NCI-H1694 (cell line): Measurements from ENCODE around the gene TBCEL.
"Not testable (repeated sequence)": the region's sequence is repeated elsewhere in the genome, so short reads cannot be mapped to it uniquely, and the experiment has no call there.

Experiments
- DNase-seq: peaks from one replicate; lab custom pipeline; 2025; lab: John Stamatoyannopoulos, UW

Gene TBCEL

GRCh38 chr11:121029813-121030445, 6.0 kb downstream of the TBCEL start:
- no peak for DNase-seq

DNA sequence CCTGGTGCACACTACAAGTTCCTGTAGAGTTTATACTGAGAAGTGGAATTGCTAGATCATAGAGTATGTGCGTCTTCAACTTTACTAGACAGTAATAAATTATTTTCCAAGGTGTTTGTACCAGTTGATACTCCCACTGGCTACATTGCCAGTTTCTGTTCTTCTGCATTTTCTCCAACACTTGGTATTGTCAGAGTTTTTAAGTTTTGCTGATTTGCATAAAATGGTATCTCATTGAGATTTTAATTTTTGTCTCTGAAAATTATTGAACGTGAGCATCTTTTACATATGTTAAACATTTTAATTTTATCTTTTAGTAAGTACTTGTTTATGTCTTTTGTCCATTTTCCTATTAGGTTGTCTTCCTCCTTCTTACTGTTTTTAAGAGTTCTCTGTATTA, 7.3 kb downstream of the TBCEL start:
- no peak for DNase-seq

GRCh38 chr11:121031648-121032047, 7.7 kb downstream of the TBCEL start:
- not testable (repeated sequence) for DNase-seq

DNA sequence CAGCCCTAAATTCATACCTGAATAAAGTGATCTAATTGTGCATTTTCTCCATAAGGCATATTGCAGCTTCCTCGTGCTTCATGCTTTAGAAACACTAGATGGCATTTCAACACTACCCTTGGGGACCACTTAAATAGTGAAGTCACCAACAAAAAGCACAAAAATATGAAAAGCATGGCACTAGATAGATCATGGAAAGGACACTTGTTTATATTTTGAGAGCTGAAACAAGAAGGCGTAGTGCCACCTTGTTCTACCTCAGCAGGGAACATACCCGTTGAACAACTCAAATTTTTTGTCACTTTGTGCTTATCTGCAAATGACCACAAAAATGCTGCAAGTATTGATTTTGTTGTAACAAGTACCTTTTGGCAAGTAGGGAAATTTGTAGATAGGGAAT, 8.6 kb downstream of the TBCEL start:
- DNase-seq = no peak

- no peak for DNase-seq
Observed at GRCh38 chr11:121033635-121034034, 9.7 kb downstream of the TBCEL start.

DNA sequence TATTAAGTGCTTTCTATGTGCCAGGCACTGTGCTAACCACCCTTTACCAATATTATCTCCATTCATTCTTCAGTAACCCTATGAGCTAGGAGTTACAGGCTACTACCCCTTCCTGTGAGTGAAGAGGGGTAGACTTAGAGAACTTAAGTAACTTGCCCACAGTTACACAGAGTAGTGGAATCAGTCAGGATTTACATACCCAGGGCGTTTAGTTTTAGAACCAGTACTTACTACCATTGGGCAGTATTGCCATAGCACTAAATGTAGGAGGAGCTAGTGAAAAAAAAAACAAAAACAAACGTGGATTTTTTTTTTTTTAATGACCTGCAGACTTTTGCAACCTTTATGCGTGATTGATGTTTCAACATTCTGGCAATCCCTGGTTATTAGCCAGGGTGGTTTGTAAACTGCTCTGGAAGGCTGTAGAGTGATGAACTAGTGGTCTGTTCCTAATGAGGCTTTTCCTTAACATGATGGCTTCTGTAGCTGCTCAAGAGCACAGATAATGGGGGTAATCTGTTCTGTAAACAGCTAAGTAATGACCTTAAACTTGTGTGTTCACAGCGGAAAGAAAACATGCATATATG, 11.4 kb downstream of the TBCEL start:
- no peak for DNase-seq

DNA sequence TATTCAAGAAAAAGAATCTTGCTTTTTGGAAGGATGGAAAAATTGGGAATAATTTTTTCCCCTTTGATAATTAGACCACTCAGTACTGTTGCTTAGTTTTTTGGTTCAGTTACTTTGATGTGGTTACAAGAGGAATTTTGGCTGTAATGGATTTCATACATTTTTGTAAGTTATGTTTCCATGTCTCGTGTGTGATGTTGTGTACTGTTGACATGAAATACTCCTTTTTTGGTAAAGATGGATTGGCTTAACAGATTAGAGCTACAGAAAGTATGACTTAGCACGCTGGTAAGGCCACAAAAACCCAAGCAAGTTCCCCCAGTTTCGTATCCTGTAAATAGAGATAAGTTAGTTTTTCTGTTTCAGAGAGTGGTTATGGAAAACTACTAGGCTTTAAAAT, 11.9 kb downstream of the TBCEL start:
- DNase-seq = no peak

DNA sequence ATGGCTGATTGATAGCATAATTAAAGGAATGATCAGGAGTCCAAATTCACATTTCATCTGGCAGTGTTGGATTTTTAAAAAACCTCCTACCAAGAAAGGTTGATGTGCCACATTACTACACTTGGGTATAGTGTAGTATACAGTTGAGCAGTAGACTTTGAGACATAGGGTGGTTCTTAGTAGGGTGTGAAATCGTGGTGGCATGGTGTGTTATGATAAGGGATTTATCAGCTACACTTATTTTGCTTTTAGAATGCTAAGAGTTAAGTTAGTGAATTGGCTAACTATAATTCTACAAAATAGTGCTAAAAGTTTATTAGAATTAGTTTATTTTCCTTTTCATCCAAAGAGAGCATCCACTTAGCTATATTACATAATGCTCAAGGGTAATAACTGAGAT, 13.1 kb downstream of the TBCEL start:
- DNase-seq = no peak

DNA sequence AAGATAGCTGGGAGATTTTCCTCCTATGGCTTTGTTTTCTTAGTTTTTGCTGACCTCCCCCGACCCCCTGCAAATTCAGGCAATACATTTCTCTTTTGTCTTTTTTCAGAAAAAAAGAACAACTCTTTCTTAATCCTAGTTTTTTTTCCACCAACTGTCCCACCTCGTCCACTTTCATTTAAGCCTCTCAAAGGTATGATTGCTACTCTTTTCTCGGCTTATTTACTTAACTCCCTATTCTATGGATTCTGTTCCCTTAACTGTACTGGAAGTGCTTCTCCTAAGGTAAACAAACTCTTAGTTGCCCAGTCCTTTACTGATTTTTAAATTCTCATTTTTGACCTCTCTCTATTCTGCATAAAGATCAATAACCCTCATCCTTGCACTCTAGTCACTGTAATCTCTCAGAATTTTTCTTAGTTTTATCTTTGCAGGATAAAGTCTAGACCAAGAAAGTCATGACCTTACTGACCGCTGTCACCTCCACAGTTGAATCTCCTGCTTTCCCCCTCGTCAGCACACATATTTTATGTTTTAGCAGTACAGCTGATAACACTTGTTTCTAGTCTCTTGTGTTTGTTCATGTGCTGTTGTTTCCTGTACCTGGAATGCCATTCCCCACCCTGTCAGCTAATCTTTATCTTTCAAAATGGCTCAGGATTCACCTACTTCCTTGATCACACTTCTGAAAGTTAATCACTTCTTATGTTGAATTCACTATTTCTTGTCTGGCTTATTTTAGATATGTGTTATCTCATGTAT, 14.9 kb downstream of the TBCEL start:
- no peak for DNase-seq

DNA sequence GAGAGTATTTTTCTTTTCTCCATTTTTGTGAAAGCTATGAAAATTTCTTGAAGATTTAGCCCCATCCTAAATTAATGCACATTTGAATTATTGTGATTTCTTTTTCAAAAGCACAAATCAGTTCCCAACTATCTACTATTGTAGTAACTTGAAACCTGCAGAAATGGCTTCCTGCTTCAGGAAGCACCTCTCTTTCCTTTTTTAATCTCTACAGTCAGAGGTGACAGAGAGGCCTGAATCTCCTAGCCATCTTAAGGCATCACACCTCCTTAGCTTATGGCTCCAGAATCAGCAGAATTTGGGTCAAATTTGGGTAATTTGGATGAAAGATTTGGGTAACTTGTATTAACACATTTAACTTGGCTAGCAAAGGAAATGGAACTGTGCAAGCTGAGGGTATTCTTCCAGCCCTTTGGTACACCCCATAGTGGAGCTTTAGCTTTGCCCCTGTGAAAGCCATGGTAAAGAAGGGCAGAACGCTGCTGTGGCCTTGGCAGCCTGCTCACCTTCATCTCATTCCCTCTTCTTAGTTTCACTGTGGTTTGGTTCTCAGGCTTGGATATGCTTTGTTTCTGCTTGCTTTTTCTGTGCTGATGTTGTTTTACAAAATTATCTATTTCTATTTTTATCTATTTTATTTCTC, 16.2 kb downstream of the TBCEL start:
- DNase-seq = no peak

- DNase-seq = no peak
Observed at GRCh38 chr11:121040614-121041002, 16.7 kb downstream of the TBCEL start.

- DNase-seq = no peak
Observed at GRCh38 chr11:121041072-121041471, 17.2 kb downstream of the TBCEL start.

DNA sequence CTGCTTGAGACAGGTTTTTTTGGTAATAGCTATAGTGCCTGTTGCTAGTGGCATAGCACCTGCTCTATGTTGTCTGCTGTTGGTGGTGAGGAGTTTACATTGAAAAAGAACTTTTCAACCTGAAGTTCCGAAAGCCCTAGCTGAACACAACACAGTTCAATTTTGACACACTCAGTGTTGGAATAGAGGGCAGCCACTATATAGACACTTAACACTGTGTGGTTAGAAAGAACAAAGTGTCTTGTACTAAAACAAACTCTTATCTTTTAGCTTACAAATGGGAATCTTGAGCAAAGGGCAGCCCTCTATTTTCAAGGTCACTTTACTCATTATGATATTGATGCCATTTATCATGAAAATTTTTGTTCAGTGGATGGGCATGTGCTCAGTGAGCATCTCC, 18.4 kb downstream of the TBCEL start:
- no peak for DNase-seq

DNA sequence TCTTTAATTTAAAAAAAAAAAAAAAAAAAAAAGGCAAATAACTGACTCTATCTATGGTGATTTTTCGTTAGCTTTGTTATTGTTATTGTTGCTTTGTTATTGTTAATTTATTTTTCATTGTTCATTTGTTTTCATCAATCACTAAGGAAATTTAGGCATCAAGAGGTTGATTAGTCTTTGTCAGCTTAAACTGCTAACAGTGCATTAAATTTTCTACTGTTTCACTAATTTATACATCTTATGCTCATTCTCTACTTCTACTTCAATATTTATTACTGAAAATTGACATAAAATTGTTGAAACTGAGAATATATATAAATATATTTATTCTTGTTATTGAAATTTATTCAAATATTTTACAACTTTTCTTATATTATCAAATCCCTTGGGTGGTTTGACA, 24.0 kb downstream of the TBCEL start:
- no peak for DNase-seq

GRCh38 chr11:121048464-121049233, 24.7 kb downstream of the TBCEL start:
- no peak for DNase-seq

- no peak for DNase-seq
Observed at GRCh38 chr11:121053244-121053643, 29.3 kb downstream of the TBCEL start.

- no peak for DNase-seq
Observed at GRCh38 chr11:121054266-121054665, 30.4 kb downstream of the TBCEL start.

DNA sequence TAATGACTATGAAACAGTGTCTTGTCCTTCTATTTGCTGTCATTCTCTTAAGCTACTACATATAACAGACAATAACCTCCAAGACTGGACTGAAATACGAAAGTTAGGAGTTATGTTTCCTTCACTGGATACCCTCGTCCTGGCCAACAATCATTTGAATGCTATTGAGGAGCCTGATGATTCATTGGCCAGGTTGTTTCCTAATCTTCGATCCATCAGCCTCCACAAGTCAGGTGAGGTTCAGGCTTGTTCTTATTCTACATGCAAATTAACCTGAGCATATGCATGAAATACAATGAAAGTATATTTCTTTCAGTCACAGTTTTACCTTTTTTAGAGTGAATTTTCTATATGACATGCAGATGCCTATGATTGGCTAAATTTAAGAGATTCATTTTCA, 31.2 kb downstream of the TBCEL start:
- no peak for DNase-seq

DNA sequence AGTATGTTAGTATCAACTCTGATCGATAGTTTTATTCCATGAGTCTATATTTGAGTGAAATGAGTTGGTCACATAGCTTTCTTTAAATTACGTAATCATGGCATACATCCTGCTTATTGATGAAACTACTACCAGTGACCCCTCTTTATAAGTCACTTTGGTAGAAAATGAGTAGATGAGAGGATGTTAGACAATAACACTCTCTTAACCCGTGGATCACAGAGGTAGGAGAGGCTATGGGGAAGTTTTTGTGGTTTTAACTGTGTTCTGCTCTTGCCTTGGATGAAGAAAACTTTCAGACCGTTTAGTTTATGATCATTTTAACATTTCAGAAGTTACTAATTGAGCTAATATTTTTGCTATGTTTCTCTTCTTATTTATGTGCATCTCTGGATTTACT, 34.0 kb downstream of the TBCEL start:
- no peak for DNase-seq

- no peak for DNase-seq
Observed at GRCh38 chr11:121058941-121059340, 35.0 kb downstream of the TBCEL start.

GRCh38 chr11:121059605-121060004, 35.7 kb downstream of the TBCEL start:
- no peak for DNase-seq

DNA sequence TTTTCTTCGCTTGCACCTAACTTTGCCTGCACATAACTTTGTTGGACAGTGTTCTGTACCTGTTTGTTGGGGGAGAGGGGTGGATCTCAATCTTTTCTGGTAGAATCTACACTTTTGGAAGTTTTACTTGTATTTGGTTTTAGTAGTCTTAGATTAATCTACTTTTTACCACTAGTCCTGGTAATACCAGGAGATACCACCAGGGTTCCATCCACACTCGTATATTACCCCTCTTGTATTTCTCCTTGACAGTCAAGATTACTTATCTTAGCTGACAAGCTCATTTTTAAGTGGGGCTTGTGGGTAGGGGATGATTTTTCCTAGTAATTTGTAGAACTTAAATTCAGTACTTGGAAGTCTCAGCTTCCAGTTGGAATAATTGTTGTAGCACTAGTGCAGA, 39.8 kb downstream of the TBCEL start:
- DNase-seq = no peak
